Central memory CD8-positive, alpha-beta T cell (primary cell): ENCODE measurements around the gene CEP120.

Experiments
- ATAC-seq: fragments of 150-1000 bp; cut with Tn5 transposase; replicated peaks from 2 replicates; pipeline ENCODE4 v1.10.0; 2022; ENCODE audit warnings: mild to moderate bottlenecking, moderate FRiP score, moderate number of reproducible peaks; ENCODE audit not compliant: poor library complexity, severe bottlenecking; ENCODE audit errors: extremely low read depth
- DNase-seq, 2 donors: peaks; one replicate each; pipeline ENCODE4 v3.0.0; 2021; ENCODE audit warnings: low spot score in 2 of 2
- H3K27ac Mint-ChIP-seq: one replicate; pipeline ENCODE4 v1.8.0; 2022; ENCODE audit warnings: low read depth, mild to moderate bottlenecking, moderate library complexity, mixed read lengths
- H3K27me3 Mint-ChIP-seq: one replicate; pipeline ENCODE4 v1.8.0; 2022; ENCODE audit warnings: mixed read lengths
- H3K36me3 Mint-ChIP-seq: one replicate; pipeline ENCODE4 v1.8.0; 2022; ENCODE audit warnings: mild to moderate bottlenecking, moderate library complexity, mixed read lengths; ENCODE audit not compliant: insufficient read depth
- H3K4me1 Mint-ChIP-seq: one replicate; pipeline ENCODE4 v1.8.0; 2022; ENCODE audit warnings: mixed read lengths
- H3K4me3 Mint-ChIP-seq: one replicate; pipeline ENCODE4 v1.8.0; 2022; ENCODE audit warnings: mild to moderate bottlenecking, moderate library complexity, mixed read lengths
- H3K9me3 Mint-ChIP-seq: one replicate; pipeline ENCODE4 v1.8.0; 2022; ENCODE audit warnings: mixed read lengths

CEP120 gene

GRCh38 chr5:123450640-123451039 lies 27.4 kb upstream of the CEP120 start:
- Mint-ChIP-seq H3K36me3 (peaks cover 1% of the 10 kb centered on the region), H3K27ac (no peak overlapping the region)

GRCh38 chr5:123450114-123450513 lies 26.9 kb upstream of the CEP120 start:
- H3K9me3 Mint-ChIP-seq, result no peaks in the 10 kb centered on the region
- DNase-seq (no peak), ATAC-seq (no peak)
- no peak overlapping the region for H3K4me3 Mint-ChIP-seq
- H3K27me3 Mint-ChIP-seq, result peaks cover 12% of the 10 kb centered on the region
- peaks cover 1% of the 10 kb centered on the region for H3K36me3 Mint-ChIP-seq
- no peaks in the 10 kb centered on the region for H3K4me1 Mint-ChIP-seq
- no peak overlapping the region for H3K27ac Mint-ChIP-seq

More at GRCh38 chr5:123450640-123451039, 27.4 kb upstream of the CEP120 start:
- Mint-ChIP-seq H3K4me3 (no peak overlapping the region), H3K9me3 (no peaks in the 10 kb centered on the region), H3K4me1 (no peaks in the 10 kb centered on the region), H3K27me3 (peaks cover 9% of the 10 kb centered on the region)
- ATAC-seq (no peak), DNase-seq (no peak)

GRCh38 chr5:123449424-123449974 lies 26.3 kb upstream of the CEP120 start:
- H3K4me1 Mint-ChIP-seq, result no peaks in the 10 kb centered on the region
- DNase-seq, result no peak
- H3K27ac Mint-ChIP-seq, result no peak overlapping the region
- H3K27me3 Mint-ChIP-seq, result peaks cover 12% of the 10 kb centered on the region
- H3K36me3 Mint-ChIP-seq, result peaks cover 1% of the 10 kb centered on the region
- H3K4me3 Mint-ChIP-seq, result no peak overlapping the region
- no peaks in the 10 kb centered on the region for H3K9me3 Mint-ChIP-seq
- ATAC-seq, result no peak

GRCh38 chr5:123448743-123449142 lies 25.5 kb upstream of the CEP120 start:
- Mint-ChIP-seq H3K4me3 (no peak overlapping the region), H3K27me3 (peaks cover 12% of the 10 kb centered on the region), H3K9me3 (no peaks in the 10 kb centered on the region), H3K36me3 (peaks cover 1% of the 10 kb centered on the region), H3K27ac (no peak overlapping the region), H3K4me1 (no peaks in the 10 kb centered on the region)
- DNase-seq (no peak), ATAC-seq (no peak)

GRCh38 chr5:123448017-123448617 lies 24.9 kb upstream of the CEP120 start:
- Mint-ChIP-seq H3K27me3 (peaks cover 12% of the 10 kb centered on the region), H3K27ac (no peak overlapping the region), H3K9me3 (no peaks in the 10 kb centered on the region), H3K36me3 (peaks cover 1% of the 10 kb centered on the region), H3K4me3 (no peak overlapping the region), H3K4me1 (no peaks in the 10 kb centered on the region)
- DNase-seq (no peak), ATAC-seq (no peak)

- Mint-ChIP-seq H3K9me3 (no peaks in the 10 kb centered on the region), H3K36me3 (no peaks in the 10 kb centered on the region), H3K4me1 (no peaks in the 10 kb centered on the region), H3K27me3 (peaks cover 12% of the 10 kb centered on the region), H3K27ac (no peak overlapping the region), H3K4me3 (no peak overlapping the region)
- DNase-seq, result no peak
- no peak for ATAC-seq
Observed at GRCh38 chr5:123444016-123444415, 20.8 kb upstream of the CEP120 start.

- H3K4me3 Mint-ChIP-seq, result no peak overlapping the region
- no peaks in the 10 kb centered on the region for H3K4me1 Mint-ChIP-seq
- peaks cover 2% of the 10 kb centered on the region for H3K36me3 Mint-ChIP-seq
- H3K27me3 Mint-ChIP-seq, result peaks cover 11% of the 10 kb centered on the region
- no peaks in the 10 kb centered on the region for H3K9me3 Mint-ChIP-seq
- ATAC-seq, result no peak
- DNase-seq, result no peak
- H3K27ac Mint-ChIP-seq, result no peak overlapping the region
Observed at GRCh38 chr5:123441408-123441807, 18.2 kb upstream of the CEP120 start.

- Mint-ChIP-seq H3K27me3 (peaks cover 3% of the 10 kb centered on the region), H3K4me3 (no peak overlapping the region), H3K4me1 (no peaks in the 10 kb centered on the region), H3K9me3 (no peaks in the 10 kb centered on the region), H3K27ac (no peak overlapping the region), H3K36me3 (peaks cover 2% of the 10 kb centered on the region)
- DNase-seq (no peak), ATAC-seq (no peak)
Observed at GRCh38 chr5:123440456-123441181, 17.4 kb upstream of the CEP120 start.

- Mint-ChIP-seq H3K9me3 (no peaks in the 10 kb centered on the region), H3K36me3 (peaks cover 2% of the 10 kb centered on the region), H3K4me3 (no peak overlapping the region), H3K4me1 (no peaks in the 10 kb centered on the region), H3K27me3 (no peaks in the 10 kb centered on the region), H3K27ac (no peak overlapping the region)
- DNase-seq, result no peak
- no peak for ATAC-seq
Observed at GRCh38 chr5:123439709-123440108, 16.5 kb upstream of the CEP120 start.

- Mint-ChIP-seq H3K9me3 (no peaks in the 10 kb centered on the region), H3K36me3 (peaks cover 2% of the 10 kb centered on the region), H3K27me3 (no peaks in the 10 kb centered on the region), H3K4me1 (no peaks in the 10 kb centered on the region), H3K27ac (no peak overlapping the region), H3K4me3 (no peak overlapping the region)
- ATAC-seq (no peak), DNase-seq (no peak)
Observed at GRCh38 chr5:123438902-123439301, 15.7 kb upstream of the CEP120 start.

GRCh38 chr5:123438244-123438643 lies 15.0 kb upstream of the CEP120 start:
- ATAC-seq, result no peak

GRCh38 chr5:123436201-123436600 lies 13.0 kb upstream of the CEP120 start:
- ATAC-seq, result no peak
- DNase-seq, result no peak
- Mint-ChIP-seq H3K27ac (no peak overlapping the region), H3K4me3 (no peak overlapping the region), H3K9me3 (no peaks in the 10 kb centered on the region), H3K4me1 (no peaks in the 10 kb centered on the region), H3K36me3 (peaks cover 3% of the 10 kb centered on the region), H3K27me3 (peaks cover 22% of the 10 kb centered on the region)

More at GRCh38 chr5:123438244-123438643, 15.0 kb upstream of the CEP120 start:
- DNase-seq, result no peak
- Mint-ChIP-seq H3K9me3 (no peaks in the 10 kb centered on the region), H3K27me3 (peaks cover 2% of the 10 kb centered on the region), H3K36me3 (peaks cover 2% of the 10 kb centered on the region), H3K27ac (no peak overlapping the region), H3K4me3 (no peak overlapping the region), H3K4me1 (no peaks in the 10 kb centered on the region)

- DNase-seq, result no peak
- Mint-ChIP-seq H3K4me3 (no peak overlapping the region), H3K36me3 (peaks cover 3% of the 10 kb centered on the region), H3K27ac (no peak overlapping the region), H3K9me3 (no peaks in the 10 kb centered on the region), H3K4me1 (no peaks in the 10 kb centered on the region), H3K27me3 (peaks cover 22% of the 10 kb centered on the region)
- ATAC-seq, result no peak
Observed at GRCh38 chr5:123434796-123435195, 11.6 kb upstream of the CEP120 start.
